Dedifferentiated amniotic fluid mesenchymal stem cell (primary cell): ENCODE data around the gene STK10.
A peak's percentile ranks its signal among the peaks of the same experiment; 100 is the strongest.

Experiments used
- DNase-seq: peaks from one replicate; pipeline ENCODE4 v3.0.0-alpha.2; 2016; ENCODE audit errors: extremely low spot score

The STK10 gene

DNA sequence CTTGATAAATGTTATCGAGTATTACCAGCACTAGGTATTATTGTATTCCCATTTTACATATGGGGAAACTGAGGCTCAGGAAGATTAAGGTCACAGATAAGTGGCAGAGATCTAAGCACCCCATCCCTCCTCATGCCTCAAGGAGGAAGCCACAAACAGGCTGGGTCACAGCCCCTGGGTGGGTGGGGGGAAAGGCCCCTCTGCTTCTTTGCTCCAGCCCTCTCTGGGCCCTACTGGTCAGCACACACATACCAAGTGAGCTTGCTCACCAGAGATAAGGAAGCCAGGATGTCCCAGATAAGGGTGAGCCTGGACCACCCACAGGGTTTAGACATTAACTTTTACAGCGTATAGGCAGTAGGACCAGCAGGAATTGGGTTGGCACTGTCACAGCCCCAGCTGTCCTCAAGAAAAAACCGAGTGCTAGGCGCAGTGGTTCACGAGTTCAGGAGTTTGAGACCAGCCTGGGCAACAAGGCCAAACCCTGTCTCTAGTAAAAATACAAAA lies 45.3 kb downstream of the STK10 start:
- DNase-seq: no peak

DNA sequence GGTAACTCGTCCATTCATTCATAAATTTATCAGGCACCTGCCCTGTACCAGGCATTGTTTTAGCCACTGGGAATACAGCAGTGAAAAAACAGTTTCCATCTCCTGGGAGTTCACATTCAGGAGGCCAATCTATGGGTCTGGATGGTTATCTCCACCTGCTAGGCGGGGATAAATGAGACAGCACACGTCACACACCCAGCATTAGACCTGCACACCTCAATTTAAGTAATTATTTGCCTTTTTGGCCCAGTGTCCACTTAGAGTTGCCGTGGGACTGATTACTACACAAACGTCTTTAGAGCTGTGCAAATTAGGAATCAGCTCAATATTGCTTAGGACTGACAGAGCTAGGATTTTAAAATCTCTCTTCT lies 46.1 kb downstream of the STK10 start:
- DNase-seq: no peak

- DNase-seq: no peak
Measured at GRCh38 chr5:172140866-172141265, 47.2 kb downstream of the STK10 start.

- DNase-seq: no peak
Measured at GRCh38 chr5:172140120-172140519, 47.9 kb downstream of the STK10 start.

DNA sequence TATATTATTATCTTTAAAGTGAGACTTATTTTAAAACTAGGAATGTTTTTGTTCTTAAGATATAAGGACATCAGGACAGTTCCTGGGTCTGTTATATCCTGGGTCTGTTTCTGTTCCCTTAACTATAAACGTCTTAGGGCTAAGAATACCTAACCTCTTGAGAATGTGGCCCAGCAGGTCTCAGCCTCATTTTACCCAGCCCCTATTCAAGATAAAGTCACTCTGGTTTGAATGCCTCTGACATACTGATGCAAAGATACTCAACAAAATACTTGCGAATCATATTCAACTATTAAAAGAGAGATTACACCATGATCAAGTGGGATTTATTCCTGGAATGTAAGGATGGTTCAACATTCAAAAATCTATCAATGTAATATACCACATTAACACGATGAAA lies 51.0 kb downstream of the STK10 start:
- no peak for DNase-seq

- peak; percentile 46 for DNase-seq
Measured at GRCh38 chr5:172133359-172134029, 54.5 kb downstream of the STK10 start.

- DNase-seq: no peak
Measured at GRCh38 chr5:172131690-172132089, 56.3 kb downstream of the STK10 start.

- no peak for DNase-seq
Measured at GRCh38 chr5:172129256-172129910, 58.6 kb downstream of the STK10 start.

DNA sequence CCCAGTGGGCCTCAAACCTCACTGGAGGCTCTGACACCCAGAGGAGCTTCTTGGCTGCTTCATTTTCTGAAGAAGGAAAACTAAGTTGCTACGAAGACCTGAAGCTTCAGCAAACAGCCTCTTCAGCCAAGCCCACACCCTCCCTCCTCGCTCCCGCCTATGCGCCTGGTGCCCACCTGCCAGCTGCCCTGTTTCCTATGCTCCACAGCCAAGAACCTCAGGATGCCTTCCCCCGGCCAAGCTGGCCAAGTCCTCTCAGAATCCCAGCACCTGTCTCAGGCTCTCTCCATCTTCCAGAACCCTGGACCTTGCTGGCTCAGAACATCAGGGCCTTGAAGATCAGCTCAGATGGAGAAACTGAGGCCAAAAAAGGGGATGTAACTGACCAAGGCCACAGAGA lies 60.4 kb downstream of the STK10 start:
- DNase-seq: no peak

DNA sequence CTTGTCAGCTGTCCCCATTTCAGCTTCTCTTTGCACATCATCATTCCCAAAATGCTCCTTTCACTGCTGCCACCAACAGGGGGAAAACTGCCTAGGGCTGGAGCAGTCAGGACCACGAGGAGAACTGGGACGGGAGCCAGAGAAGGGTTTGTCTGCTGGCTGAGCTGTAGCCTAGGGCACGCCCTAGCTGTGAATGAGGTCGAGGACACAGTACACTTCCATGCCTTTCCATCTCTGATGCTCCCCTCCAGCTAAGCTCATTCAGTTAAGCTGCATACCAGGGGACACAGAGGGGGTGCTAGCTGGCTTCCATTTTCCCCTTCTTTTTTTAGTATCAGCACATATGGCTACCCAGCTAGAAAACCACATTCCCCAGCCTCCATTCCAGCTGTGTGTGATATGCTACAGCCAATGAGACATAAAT lies 64.7 kb downstream of the STK10 start:
- DNase-seq: peak; percentile 79

GRCh38 chr5:172119921-172120688 lies 67.9 kb downstream of the STK10 start:
- DNase-seq: no peak

DNA sequence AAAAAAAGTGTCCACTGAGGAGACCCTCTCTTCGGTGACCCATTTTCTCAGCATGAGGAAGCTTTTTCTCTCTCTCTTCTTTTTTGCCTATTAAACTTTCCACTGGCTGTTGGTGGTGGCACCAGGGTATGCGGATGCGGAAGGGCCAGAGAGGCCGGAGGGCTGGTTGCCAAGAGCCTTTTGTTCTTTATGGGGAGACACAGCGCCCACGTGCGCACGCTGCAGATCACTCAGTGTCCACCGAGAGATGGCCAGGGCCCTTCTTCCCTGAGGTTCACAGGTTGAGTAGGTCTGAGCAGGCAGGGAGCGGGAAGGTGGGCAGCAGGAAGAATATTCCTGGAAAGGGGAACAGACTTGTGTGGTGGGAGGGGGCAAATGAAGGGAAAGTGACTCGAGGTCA lies 69.1 kb downstream of the STK10 start:
- no peak for DNase-seq

GRCh38 chr5:172117977-172118701 lies 69.9 kb downstream of the STK10 start:
- no peak for DNase-seq

DNA sequence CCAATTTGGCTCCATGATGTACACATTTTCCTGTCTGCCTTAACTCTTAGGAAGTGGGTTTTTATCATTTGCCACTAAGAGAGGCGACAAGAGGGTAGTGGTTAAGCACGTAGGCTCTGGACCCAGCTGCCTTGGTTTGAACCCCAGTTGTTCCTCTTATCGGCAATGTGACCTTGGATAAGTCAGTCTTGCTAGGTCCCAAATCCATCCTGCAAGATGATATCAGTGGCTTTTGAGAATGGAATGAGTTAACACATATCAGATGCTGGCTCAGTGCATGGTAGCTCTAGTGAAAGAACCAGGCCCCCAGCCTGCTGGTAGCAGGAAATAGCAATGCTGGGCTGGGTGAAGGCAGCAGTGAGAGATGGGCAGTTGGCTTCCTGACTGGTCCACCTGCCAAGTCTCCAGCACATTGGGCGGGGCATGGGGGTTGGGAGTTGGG lies 72.5 kb downstream of the STK10 start:
- DNase-seq: no peak

DNA sequence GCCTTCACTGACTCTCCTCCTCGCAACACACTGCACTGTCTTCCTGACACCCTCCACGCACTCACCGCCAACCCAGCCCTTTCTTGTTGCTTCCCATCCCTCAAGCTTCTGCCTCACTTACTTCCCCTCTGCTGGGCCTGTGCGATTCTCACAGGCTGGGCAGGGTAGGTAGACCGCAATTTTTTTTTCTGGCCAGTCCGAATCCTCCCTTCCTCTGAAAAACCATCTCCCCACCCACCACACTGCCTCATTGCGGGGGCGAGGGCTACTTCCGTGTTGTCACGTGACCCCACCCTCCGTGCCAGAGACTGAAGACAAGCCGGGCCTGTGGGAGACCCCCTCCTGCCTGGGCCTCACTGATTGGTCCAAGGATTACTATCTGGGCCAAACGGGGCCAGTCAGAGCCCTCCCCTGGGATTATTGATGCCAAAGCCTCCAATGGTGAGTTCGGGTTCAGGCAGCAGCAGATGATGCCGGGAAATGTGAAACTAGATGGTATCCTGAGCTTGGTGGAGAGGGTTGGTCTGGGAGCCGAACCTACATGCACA lies 73.1 kb downstream of the STK10 start:
- no peak for DNase-seq

- DNase-seq: no peak
Measured at GRCh38 chr5:172113036-172113435, 75.0 kb downstream of the STK10 start.

- peak; percentile 78 for DNase-seq
Measured at GRCh38 chr5:172111852-172112225, 76.2 kb downstream of the STK10 start.

DNA sequence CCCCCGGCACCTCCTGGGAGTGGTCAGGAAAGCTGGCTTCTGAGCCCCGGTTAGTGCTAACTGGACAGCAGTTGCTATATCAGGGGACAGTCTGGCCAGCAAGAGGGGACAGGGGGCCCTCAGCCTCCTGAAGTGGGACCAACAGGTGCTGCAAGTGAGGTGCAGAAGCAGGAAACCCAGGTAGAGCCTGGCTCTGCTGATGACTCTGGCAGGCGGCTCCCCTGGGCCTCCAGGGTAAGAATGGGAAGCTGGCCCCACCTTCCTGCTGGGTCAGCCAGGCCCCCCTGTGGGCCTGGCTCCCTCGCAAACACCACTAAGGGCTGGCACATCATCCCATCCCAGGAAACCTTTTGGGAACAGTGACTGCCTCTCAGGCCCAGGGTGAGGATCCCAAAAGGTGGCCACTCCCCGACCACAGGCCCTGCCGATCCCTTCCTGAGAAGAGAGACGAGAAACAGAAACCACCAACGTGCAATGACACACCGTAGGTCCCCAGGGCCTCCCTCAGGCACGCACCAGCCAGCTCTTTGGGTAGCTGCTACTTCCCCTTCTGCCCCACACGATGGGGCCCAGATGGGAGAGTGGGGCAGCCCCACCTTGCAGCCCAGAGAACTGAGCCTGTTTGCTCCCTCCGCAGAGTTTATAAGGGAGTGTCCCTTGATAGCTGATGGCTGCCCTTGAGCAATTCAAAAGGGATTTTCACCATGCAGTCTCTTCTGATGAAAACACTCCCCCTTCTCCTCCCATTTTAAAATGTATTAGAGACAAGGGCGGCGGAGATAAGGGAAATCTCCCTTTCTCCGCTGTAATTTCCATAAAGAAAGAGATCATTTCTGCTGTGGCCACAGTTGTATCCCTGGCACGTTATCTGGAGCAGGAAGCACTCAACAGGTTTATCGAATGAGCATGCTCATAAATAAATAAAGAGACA lies 76.8 kb downstream of the STK10 start:
- DNase-seq: peak; percentile 37

DNA sequence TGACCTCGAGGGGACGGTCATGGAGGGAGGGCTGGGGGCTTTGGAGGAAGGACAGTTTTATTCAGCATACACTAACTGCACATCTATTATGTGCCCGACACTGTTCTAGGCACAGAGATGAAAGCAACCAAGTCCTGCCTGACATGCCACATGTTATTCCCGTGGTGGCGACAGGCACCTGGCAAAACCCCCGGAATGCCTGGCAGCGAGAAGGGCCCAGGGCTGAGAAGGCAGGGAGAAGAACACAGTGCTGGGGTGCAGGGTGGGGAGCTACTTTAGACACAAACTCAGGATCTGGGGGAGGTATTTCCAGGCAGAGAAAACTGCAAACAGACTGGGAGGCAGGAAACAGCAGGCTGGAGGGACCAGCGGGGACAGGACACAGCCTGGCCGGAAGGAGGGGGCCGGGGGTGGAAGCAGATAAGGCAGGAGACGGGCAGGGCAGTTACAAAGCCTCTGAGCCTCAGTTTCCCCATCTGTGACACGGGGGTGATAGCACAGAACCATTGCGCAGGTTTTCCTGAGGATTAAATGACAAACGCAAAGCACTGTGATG lies 77.7 kb downstream of the STK10 start:
- DNase-seq: no peak

DNA sequence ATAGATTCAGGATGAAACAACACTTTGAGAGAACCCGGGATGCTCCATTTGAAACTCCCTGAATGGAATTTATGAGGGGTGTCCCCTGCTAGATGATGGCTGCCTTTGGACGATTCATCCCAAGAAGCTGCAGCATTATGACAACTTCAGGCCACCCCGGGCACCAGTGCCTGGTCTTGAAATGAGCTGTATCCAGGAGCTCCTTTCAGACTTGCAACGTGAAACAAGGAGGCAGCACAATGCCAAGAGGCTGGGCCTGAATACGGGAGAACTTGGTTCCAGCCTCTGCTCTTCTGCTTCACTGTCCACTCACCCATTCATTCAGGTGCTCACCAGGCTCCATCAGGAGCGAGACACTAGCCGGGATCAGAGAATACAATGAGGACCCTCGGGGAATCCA lies 78.3 kb downstream of the STK10 start:
- DNase-seq: no peak
